NCI-H510A (cell line): Measurements from ENCODE around the gene SLC35E2B.
"Not testable (repeated sequence)": the region's sequence is repeated elsewhere in the genome, so short reads cannot be mapped to it uniquely, and the experiment has no call there.

ENCODE experiments used
- DNase-seq: peaks from one replicate; lab custom pipeline; 2025; lab: John Stamatoyannopoulos, UW

SLC35E2B gene

DNA sequence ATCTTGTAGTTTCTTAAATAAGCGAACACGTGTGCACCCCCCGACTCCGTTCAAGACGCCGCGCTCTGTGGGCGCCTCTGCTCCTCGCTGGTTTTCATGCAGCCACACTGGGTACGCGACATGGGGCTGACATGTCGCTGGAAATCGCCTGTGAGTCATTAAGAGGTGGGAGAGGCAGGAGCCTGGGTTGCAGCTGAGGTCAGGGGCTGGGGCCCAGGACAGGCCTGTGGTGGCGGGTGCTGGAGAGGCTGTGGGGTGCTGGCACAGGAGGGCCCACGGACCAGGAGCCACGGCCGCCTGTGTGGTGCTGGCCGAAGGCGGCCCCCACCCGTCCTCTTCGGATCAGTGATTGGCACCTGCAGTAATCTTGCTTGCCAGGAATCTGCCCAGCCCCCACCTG, 17.8 kb downstream of the SLC35E2B start:
- DNase-seq: not testable (repeated sequence)

DNA sequence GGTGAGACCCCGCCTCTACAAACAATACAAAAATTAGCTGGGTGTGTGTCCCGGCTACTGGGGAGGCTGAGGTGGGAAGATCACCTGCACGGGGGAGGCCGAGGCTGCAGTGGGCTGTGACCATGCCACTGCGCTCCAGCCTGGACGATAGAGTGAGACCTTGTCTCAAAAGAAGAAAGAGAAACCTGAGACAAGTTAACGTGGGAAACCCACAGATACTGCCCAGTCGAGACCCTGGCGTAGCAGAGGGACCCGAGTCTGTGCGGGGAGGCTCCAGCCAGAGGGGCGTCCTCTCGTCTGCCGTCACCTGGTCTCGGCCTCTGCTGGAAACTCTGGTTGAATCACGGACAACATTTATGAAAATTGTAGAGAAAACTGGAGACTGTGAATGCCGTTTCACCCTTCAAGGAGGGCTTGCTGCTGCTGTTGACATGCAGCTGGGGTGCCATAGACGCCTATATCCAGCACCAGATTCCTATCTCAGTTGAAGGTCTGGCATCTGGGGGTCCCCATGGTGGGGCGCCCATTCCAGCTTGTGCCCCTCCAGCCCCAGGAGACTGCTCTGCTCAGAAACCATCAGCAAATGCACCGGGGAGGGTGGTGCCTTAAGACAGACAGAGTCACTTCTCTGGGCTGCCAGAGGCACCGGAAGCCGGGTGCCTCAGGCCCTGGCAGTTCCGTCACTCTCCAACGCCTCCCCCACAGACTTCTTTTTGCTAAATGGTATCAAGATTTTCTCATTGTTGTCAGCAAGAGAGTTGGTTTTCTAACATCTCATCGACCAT, 20.2 kb downstream of the SLC35E2B start:
- no peak for DNase-seq

DNA sequence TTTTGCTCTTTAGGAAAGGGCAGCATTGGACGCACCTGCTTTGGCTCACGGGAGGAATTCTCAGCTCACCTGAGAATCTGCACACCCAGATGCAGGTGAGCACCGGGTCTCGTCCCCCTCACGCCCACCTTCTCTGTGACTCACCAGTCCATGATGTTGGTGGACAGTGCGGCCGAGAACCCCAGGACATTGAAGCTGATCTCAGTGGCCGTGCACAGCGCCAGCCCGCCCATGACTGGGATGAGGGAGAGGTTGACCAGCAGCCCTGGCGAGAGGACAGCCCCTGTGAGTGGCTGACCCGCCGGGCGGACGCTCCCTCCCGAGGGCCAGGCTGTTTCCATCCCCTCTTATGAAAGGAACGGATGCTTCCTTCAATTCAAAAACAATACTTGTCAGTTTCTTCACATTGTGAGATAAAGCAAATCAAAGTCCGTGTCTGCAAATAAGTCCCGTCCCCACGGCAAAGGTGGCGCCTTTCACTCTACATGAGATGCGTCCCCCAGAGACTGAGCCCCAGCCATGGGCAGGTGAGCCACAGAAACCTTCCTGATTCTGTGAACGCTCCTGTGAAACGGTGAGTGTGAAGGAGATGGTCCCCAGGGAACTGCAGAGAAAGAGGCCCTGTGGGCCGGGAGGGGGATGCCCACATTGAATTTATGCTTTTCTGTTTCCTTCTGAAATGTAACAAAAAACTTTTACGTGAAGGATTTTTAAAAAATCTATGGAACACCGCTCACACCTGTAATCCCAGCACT, 21.1 kb downstream of the SLC35E2B start:
- DNase-seq: no peak

DNA sequence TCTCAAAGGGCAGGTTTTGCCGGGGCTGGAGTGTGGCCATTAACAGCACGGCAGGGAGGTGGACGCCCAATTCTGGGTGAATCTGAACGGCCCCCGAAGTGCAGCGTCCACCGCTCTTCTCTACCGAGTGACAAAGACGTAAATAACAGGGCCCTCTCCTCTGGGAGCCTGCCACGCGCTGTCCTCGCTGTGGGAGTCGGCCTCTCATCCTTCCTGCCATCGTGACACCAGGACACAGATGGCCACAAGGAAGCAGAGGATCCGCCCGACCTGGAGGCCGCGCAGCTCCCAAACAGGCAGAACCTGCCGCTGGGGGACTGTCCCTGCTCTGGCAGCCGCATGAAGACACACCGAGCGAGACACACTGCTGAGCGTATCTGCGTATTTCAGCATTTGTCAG, 21.7 kb downstream of the SLC35E2B start:
- DNase-seq: no peak

DNA sequence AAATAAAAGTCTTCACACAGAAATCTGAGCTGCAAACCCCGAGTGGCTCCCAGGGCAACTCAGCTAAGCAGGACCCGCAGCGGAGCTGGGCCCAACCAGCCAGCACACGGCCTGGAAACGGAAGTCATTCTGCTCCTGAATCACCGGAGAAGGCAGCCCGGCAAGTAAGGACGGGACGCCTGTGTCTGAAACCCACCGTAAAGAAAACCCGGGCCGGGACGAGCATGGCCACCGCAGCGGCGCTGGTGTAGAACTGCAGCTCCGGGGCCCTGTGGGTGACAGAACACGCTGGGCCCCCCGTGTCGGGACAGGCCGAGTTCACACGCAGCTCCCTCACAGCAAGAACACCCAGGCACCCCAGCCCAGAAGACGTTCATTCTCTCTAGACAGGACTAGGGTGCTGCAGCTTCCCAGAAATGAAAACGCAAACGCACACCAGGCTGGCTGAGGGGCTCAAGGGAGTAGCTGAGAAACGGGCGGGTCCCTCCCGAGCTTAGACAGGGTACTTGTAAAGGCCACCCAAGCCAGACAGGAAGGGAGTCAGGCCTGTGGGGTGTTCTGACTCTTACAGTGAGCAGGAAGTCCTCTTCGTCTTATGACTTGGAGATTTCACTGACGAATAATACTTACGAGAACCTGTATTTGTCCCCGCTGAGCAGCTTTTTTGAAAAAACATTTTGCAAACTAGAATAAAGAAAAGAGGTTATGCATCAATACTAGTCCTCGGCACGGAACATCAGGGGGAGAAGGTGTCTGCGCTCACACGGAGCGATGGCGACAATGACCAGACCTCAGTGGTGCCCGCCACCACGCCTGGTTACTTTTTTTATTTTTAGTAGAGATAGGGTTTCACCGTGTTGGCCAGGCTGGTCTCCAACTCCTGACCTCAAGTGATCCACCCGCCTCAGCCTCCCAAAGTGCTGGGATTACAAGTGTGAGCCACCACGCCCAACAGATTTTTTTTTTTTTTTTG, 22.8 kb downstream of the SLC35E2B start:
- DNase-seq: no peak

DNA sequence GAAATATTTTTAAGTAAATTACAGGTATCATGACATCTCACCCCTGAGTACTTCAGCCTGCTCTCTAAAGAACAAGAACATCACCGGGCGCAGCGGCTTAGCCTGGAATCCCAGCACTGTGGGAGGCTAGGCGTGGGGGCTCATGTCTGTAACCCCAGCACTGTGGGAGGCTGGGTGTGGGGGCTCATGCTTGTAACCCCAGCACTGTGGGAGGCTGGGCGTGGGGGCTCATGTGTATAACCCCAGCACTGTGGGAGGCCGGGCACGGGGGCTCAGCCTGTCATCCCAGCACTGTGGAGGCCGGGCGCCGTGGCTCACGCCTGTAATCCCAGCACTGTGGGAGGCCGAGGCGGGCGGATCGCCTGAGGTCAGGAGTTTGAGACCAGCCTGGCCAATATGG, 26.1 kb downstream of the SLC35E2B start:
- DNase-seq: no peak

DNA sequence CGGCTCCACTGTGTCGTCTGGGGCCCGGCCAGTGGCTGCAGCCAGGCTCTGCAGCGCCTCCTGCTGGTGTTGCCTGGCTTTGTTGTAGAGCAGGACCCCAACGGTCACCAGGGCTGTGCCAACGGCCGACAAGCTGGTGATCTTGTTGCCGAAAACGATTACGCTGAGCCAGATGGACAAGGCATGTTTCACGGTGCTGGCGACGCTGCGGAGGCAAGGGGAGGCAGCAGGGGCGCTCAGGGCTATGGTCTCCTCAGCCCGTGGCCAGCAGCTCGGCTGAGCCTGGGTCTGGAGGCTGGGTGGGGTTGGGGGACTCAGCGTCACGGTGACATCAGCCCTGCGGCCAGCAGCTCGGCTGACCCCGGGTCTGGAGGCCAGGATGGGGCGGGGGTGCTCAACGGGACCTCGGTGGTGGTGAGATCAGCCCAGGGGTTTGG, 26.8 kb downstream of the SLC35E2B start:
- peak; percentile 54 for DNase-seq

DNA sequence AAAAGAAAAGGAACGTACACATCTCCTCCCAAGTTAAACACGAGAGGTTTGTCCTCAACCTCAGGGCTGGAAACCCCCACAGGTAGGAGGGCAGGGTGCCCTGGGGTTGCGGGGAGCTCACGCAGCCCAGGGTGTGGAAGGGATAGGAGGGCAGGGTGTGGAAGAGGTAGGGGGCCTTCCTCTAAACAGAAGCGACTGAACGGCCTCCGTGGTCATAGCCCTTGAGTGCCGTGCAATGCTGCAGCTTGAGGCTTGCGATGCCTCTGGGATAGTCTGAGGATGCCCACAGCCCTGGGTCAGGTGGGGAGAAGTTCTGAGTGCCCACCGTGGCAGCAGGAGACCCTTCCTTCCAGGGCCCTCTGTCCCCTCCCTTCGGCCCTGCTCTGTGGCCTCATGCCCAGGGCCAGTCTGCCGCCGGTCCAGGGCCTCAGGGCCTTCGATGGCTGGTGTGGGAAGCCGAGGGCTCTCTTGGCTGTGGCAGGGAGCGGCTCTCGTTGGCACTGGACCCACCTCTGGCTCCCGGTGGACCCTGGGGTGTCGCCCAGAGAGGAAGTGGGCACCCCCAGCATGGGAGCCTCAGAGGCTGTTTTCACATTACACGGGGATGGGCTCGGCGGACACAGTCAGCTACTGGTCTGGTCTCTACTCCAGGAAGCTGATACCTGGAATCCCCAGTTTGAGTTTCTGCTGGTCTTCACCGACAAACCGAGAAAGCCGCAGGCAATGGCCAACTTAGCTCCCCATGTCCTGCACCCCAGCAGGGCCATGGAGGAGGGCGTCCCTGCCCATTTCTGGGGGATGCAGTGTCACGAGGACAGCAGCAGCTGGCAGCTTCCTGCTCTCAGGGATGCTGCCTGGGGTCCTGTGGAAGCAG, 27.4 kb downstream of the SLC35E2B start:
- no peak for DNase-seq

DNA sequence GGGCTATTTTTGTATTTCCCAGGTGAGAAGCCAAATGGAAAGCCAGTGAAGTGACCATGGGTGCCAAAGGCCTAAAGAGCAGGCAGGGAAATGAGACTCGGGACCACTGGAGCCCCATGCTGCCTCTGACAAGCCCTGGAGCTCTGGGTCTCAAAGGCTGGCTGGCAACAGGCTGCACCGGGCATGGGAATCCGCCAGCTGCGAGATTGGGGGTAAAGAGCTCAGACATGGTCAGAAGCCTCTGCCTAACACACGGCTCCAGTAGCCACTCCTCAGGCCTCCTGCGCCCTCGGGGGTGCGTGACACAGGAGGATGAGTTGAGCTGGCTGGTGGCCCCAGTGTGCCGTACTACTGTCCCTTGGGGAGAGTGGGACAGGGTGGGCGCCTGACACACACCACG, 28.3 kb downstream of the SLC35E2B start:
- DNase-seq: not testable (repeated sequence)

DNA sequence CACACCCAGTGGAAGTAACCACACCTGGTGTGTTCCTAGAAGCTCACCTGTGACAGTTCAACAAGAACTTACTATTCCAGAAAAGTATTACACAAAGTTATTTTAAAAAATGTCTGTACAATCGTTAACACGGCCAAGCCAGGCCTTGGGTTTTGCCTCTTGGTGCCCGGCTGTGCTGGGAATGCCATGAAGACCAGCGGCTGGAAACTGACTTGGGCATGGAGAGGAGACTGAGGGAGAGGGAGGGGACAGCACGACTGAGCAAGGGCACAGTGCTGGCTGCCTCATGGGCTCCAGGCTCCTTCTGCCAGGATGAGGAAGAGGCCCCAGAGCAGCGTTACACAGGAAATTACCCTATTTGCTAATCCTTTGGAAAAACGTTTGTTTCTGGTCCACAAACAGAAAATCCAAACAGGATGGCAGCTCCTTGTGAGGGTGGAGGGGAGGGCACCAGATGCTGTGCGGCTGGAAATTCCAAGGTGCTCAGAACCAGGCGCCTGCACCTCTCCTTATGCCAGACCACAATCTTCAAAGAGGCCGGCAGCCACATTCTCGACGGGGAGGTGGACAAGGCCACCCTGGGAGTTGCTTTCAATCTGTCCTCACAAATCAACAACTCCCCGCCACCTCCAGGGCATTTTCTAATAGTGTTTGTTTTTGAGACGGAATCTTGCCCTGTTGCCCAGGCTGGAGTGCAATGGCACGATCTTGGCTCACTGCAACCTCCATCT, 29.6 kb downstream of the SLC35E2B start:
- DNase-seq: not testable (repeated sequence)

DNA sequence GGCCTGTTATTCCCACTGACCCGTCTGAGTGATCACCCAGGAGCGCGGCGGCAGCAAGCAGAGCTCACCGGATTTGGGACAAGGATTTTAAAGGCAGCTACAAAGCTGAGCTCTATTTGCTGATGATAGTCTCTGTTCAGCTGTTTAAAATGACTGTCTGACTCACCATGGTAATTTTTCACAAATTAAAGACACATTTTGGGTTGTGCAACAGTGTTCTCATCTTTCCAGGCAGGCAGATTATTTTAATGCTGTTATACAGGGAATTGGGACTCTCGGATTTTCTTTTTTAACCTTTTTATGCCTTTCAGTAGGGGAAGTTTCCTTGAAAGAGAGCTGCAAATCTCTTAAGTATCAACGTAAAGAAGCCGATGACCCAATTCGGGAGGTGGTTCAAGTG, 30.2 kb downstream of the SLC35E2B start:
- not testable (repeated sequence) for DNase-seq

DNA sequence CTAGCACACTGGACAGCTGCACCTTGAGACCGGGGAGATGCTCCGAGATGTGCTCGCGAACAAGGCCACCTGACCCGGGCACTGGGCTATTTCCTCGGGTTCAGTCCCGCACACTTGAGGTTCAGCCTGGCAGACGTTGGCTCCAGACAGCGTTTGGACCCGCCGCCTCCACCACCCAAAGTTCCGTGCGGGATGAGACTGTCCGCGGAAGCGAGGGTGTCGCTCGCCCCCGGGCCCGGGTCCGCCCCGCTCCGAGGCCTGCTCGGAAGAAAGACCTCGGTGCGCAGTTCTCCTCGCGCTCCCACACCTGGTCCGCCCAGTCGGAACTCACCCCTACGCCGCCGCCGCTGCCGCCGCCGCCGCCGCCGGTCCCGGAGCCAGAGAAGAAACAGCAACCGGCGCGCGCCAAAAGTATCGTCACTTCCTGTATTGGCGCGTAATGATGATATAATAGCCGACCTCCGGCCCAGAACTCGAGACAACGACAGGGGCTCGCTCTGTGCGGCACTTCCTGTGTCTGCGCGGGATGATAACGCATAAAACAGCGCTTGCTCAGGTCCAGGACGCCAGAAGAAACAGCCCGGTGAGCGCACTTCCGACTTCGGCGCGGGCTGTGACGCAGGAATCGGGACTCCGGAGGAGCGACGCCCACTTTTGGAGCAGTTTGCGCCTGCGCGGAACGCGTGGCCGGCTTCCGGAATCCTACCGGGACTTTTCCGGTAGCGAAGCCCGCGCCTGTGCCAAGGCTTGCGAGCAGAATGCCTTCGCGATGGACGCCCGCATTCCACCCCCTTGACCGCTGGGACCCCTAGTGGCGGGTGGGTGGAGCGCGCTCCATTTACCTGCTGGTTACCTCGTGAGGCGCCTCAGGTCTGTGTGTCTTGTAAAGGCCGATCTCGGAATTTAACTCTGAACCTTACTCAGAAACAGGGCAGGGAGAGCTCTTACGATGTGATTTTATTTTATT, 33.7 kb downstream of the SLC35E2B start, which contains the start of gene CDK11B:
Gene CDK11B, minus strand, starts transcription at position 422 of the 967 bp plus-strand sequence. CDS start 1,519 bp downstream, outside the sequence.
- DNase-seq: peak; percentile 99

DNA sequence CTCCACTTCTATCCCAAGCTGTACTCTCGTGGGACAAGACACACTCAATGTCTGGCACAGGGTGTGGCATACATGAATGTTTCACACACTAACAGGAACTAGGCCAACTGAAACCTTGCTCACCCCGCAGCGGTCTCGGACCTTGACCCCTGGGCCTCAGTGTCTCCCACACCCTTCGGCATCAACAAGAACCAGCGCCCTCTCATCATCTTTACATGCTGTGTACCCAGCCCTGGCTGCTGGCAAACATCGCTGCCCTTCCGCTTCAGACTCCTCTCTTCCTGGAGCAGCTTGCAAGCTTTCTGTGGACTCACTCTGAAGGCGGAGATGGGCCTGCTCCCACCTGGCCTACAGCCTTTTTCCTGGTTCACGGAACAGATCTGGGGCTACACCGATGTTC, 44.3 kb downstream of the SLC35E2B start:
- DNase-seq: not testable (repeated sequence)

DNA sequence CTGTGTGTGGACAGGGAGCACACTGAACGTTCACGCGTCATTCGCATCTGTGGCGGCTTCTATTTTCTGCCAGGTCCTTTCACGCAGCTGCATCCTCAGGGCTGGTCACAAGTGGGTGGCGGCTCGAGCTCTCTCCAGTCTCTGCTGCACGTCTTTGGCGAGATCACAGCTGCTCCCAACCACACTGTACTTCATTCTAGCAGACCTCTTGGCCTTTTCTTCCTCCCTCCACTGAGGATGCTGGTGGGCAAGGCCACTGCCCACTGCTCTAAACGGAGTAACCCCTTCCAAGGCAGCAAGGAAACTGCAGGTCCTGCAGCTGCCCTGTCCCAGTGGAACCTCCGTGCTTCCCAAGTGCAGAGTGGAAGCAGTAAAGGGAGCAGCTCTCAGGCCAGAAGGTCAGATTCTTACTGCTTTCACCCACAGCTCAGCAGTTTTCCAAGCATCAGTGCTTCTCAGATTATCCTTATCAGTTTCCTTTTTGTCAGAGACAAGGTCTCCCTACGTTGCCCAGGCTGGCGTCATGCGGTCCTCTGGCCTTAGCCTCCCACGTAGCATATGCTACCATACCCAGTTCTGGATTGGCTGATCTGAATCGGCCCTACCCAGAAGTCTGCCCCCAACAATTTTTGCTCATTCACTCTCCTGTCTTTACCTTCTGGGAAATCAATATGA, 44.9 kb downstream of the SLC35E2B start:
- DNase-seq: not testable (repeated sequence)

DNA sequence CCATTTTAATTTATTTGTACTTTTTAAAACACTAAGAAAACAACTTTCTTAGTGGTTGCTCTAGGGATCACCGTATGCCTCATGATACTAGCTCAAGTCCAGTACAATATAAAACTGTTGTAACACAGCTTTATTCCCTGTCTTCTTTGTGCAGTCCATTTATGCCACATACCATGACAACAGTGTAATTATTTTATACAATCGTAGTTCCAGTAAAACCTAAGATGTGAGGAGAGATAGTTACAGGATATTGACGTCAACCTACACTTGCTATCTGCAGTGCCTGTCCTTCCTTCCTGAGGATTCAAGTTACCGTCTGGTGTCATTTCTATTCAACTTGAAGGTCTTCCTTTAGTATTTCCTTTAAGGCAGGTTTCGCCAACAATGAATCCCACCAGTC, 46.3 kb downstream of the SLC35E2B start:
- DNase-seq: not testable (repeated sequence)

DNA sequence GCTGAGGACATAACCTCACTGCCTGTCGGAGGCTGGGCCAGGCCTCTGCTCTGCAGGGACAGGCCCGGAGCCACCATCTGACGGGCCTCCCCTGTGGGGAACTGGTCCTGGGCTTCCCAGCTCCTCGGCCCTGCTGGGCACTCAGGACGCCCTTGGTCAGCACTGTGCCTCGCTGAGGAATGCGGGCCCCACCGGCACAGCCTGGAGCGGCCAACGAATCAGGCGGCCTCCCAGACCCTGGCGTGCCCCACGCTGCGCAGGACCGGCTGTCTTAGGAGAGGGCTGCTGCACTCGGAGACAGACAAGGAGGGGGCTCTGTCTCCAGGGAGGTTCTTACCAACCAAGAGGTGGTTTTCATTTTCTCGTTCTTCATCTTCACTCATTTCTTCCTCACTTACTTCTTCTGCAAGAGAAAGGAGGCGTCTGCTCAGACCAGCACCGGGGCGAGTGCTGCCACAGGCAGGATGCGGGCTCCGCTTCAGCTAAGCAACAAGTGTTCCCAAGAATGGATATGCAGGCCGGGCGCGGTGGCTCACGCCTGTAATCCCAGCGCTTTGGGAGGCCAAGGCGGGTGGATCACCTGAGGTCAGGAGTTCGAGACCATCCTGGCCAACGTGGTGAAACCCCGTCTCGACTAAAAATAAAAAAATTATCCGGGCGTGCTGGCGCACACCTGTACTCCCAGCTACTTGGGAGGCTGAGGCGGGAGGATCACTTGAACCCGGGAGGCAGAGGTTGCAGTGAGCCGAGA, 51.7 kb downstream of the SLC35E2B start:
- not testable (repeated sequence) for DNase-seq

DNA sequence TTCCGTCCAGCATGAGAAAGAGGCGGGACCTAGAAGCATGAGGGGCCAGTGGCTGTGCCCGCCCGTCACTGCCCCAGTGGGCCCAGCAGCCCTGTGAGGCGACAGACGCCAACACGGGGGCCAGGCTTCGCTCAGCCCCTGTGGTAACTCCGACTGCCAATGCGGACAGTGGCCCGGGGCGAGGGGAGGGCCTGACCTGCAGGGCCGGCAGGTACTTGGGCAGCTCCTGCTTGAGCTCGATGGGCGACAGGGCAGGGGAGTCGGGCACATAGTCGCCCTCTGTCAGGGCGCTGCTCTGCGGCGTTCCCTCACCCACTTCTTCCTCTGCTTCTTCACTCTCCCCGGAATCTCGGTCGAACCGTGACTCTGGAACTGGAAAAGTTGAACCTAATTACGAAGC, 52.5 kb downstream of the SLC35E2B start:
- not testable (repeated sequence) for DNase-seq

DNA sequence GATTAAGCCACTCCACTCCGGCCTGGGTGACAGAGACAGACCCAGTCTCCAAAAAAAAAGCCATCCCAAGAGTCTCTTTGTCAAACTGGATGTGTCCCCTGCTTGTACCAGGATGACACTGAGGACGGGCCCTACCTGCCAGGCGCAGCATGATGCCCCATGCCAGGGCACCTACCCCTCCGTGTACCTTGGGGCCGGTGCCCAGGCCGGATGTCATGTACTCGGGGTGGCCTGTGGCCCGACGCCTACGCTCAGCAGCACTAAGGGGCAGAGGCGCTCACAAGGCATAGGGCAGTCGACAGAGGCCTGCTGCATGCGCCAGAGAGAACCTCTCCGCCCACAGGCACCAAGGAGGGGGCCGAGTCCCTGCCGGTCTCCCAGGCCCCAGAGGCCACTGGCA, 53.2 kb downstream of the SLC35E2B start:
- DNase-seq: not testable (repeated sequence)
